GM23338 (cell line): ENCODE data around the gene FGFRL1. TPM values are rescaled to one million over a fixed set of nuclear protein-coding genes. Genes with fewer than 3 reads are reported as not detected.
A peak's percentile ranks its signal among the peaks of the same experiment; 100 is the strongest.

Source experiments
- ATAC-seq: fragments of 200-7000 bp; cut with Tn5 transposase; 3 replicates; pipeline ENCODE4 v1.9.1; 2020
- DNase-seq: peaks from one replicate; pipeline ENCODE4 v3.0.0-alpha.2; 2015; ENCODE audit warnings: low spot score
- H2AFZ ChIP-seq: fragments of 200-600 bp; sonication (generic); 2 replicates; pipeline ENCODE4 v1.8.0; 2016; ENCODE audit warnings: antibody characterized with exemption, mild to moderate bottlenecking, moderate library complexity
- H3F3A ChIP-seq: fragments of 200-600 bp; sonication (generic); replicated peaks from 2 replicates; pipeline ENCODE4 v1.8.0; 2017; ENCODE audit warnings: antibody characterized with exemption, mixed run types, low read depth
- H3K27ac ChIP-seq: fragments of 200-600 bp; sonication (generic); 2 replicates; pipeline ENCODE4 v1.6.1; 2016; ENCODE audit warnings: low read depth
- H3K27me3 ChIP-seq: fragments of 200-600 bp; sonication (generic); 2 replicates; pipeline ENCODE4 v1.8.0; 2016; ENCODE audit warnings: mild to moderate bottlenecking, mixed run types, moderate library complexity; ENCODE audit not compliant: insufficient read depth
- H3K36me3 ChIP-seq: fragments of 200-600 bp; sonication (generic); 2 replicates; pipeline ENCODE4 v1.8.0; 2016; ENCODE audit warnings: mild to moderate bottlenecking; ENCODE audit not compliant: insufficient read depth
- H3K4me1 ChIP-seq: fragments of 200-600 bp; sonication (generic); 2 replicates; pipeline ENCODE4 v1.8.0; 2016; ENCODE audit warnings: mild to moderate bottlenecking, moderate library complexity; ENCODE audit not compliant: insufficient read depth
- H3K4me2 ChIP-seq: fragments of 200-600 bp; sonication (generic); 2 replicates; pipeline ENCODE4 v1.7.1; 2017; ENCODE audit warnings: mixed run types
- H3K4me3 ChIP-seq: fragments of 200-600 bp; sonication (generic); 2 replicates; pipeline ENCODE4 v1.6.1; 2016; ENCODE audit warnings: mixed run types
- H3K79me2 ChIP-seq: fragments of 200-600 bp; sonication (generic); replicated peaks from 2 replicates; pipeline ENCODE4 v1.8.0; 2017; ENCODE audit warnings: mild to moderate bottlenecking; ENCODE audit not compliant: insufficient read depth
- H3K9me2 ChIP-seq: fragments of 200-600 bp; sonication (generic); 2 replicates; pipeline ENCODE4 v1.8.0; 2017; ENCODE audit not compliant: insufficient read depth
- H4K20me1 ChIP-seq: fragments of 200-600 bp; sonication (generic); replicated peaks from 2 replicates; pipeline ENCODE4 v1.8.0; 2017; ENCODE audit warnings: mild to moderate bottlenecking; ENCODE audit not compliant: insufficient read depth
- H3K27ac Mint-ChIP-seq: 2 replicates; pipeline ENCODE4 v1.8.0; 2020; ENCODE audit warnings: inconsistent platforms, mild to moderate bottlenecking, moderate library complexity, mixed read lengths
- H3K27me3 Mint-ChIP-seq: 3 replicates; pipeline ENCODE4 v1.8.0; 2022; ENCODE audit warnings: low read depth, mild to moderate bottlenecking, moderate library complexity, mixed read lengths, inconsistent platforms; ENCODE audit not compliant: insufficient read depth, poor library complexity
- H3K36me3 Mint-ChIP-seq: 3 replicates; pipeline ENCODE4 v1.8.0; 2021; ENCODE audit warnings: low read depth, mild to moderate bottlenecking, inconsistent platforms, moderate library complexity, mixed read lengths
- H3K4me1 Mint-ChIP-seq: 3 replicates; pipeline ENCODE4 v1.8.0; 2020; ENCODE audit warnings: mild to moderate bottlenecking, inconsistent platforms, mixed read lengths
- H3K4me3 Mint-ChIP-seq: 3 replicates; pipeline ENCODE4 v1.8.0; 2021; ENCODE audit warnings: moderate library complexity, mild to moderate bottlenecking, inconsistent platforms, mixed read lengths
- H3K9me3 Mint-ChIP-seq: 3 replicates; pipeline ENCODE4 v1.8.0; 2020; ENCODE audit warnings: moderate library complexity, mild to moderate bottlenecking, inconsistent platforms, mixed read lengths
- CREB1 ChIP-seq: fragments of 250-450 bp; sonication (Bioruptor Pico); IDR thresholded peaks from 2 replicates; pipeline ENCODE4 v1.5.0; 2020; ENCODE audit warnings: low read depth, mild to moderate bottlenecking, moderate library complexity
- ETS1 ChIP-seq: IDR thresholded peaks from 2 replicates; pipeline ENCODE4 v1.6.1; 2016; ENCODE audit warnings: antibody characterized with exemption
- EZH2 ChIP-seq: fragments of 200-600 bp; sonication (generic); IDR thresholded peaks from one replicate; pipeline ENCODE4 v1.8.0; 2017; ENCODE audit warnings: antibody characterized with exemption, mild to moderate bottlenecking, low read depth; ENCODE audit not compliant: unreplicated experiment
- EZH2phosphoT487 ChIP-seq: fragments of 200-600 bp; sonication (generic); IDR thresholded peaks from one replicate; pipeline ENCODE4 v1.8.1; 2018; ENCODE audit warnings: antibody characterized with exemption; ENCODE audit not compliant: unreplicated experiment
- JUNB ChIP-seq: IDR thresholded peaks from one replicate; pipeline ENCODE4 v1.6.1; 2016; ENCODE audit warnings: antibody characterized with exemption; ENCODE audit not compliant: unreplicated experiment
- STAT1 ChIP-seq: IDR thresholded peaks from one replicate; pipeline ENCODE4 v1.6.1; 2016; ENCODE audit warnings: antibody characterized with exemption; ENCODE audit not compliant: unreplicated experiment
- ZNF331 ChIP-seq: fragments of 250-450 bp; sonication (Bioruptor Pico); IDR thresholded peaks from 2 replicates; pipeline ENCODE4 v1.5.0; 2020; ENCODE audit warnings: low read depth, mild to moderate bottlenecking, moderate library complexity
- polyA plus RNA-seq: library from polyadenylated mRNA; unstranded; fragments of >200 nt; fragmentation: Nextera tagmentation; extraction: Ambion mirVana; gene quantifications from 2 replicates; pipeline ENCODE4 v1.2.1, GENCODE V29; 2016
- total RNA-seq: library from RNA; depleted of rRNA; stranded (reverse); fragments of >200 nt; shearing (Covaris generic); gene quantifications from 2 replicates; pipeline ENCODE4 v1.2.3, GENCODE V29; 2014

Gene FGFRL1
- total and polyA plus RNA-seq, 2 experiments from 2014 or later = 7.0 to 35.8 TPM

DNA sequence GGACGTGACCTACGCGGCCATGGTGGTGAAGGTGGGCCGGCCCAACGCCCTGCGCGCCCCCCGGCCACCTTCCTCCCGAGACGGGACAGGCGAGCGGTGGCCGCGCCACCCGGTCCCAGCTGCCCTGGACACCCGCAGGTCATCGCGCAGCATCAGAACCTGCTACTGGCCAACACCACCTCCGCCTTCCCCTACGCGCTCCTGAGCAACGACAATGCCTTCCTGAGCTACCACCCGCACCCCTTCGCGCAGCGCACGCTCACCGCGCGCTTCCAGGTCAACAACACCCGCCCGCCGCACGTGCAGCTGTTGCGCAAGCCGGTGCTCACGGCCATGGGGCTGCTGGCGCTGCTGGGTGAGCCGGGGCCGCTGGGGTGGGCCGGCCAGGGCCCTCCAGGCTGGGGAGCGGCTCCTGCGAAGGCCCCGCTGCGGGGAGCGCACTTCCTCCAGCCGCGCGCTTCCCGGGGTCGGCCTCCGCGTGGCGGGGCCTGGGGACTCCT is 9.2 kb upstream of the FGFRL1 start (continued):
- TF ChIP-seq ZNF331 (CRISPR knock-in tag) = no peak

GRCh38 chr4:1002631-1003251 is 8.7 kb upstream of the FGFRL1 start:
- Mint-ChIP-seq H3K27me3 (peaks cover 74% of the 10 kb centered on the region), H3K27ac (no peak overlapping the region), H3K9me3 (peaks cover 7% of the 10 kb centered on the region; the same call in 2 of the 3 replicates), H3K4me3 (no peak overlapping the region), H3K36me3 (no peaks in the 10 kb centered on the region), H3K4me1 (peaks cover 2% of the 10 kb centered on the region; the same call in 1 of the 3 replicates)
- Histone ChIP-seq H3K36me3 (no peaks in the 10 kb centered on the region), H3K4me2 (peak overlapping the region; percentile 80), H4K20me1 (no peaks in the 10 kb centered on the region; the same call in 1 of the 2 replicates), H3K79me2 (no peaks in the 10 kb centered on the region), H3K4me3 (peak overlapping the region; percentile 57), H3F3A (no peaks in the 10 kb centered on the region), H3K9me2 (no peaks in the 10 kb centered on the region), H3K4me1 (no peaks in the 10 kb centered on the region; the same call in 1 of the 2 replicates), H3K27me3 (peaks cover 96% of the 10 kb centered on the region), H3K27ac (no peak overlapping the region), H2AFZ (peak overlapping the region; percentile 76; the same call in 1 of the 2 replicates)
- ATAC-seq (peak; percentile 26), DNase-seq (peak; percentile 55)
- TF ChIP-seq CREB1 (CRISPR knock-in tag) (peak; percentile 13; the same call in 1 of the 2 replicates), STAT1 (no peak)

GRCh38 chr4:1003271-1004070 is 8.0 kb upstream of the FGFRL1 start:
- DNase-seq = peak; percentile 64
- peak overlapping the region; percentile 57; the same call in 1 of the 2 replicates for H3K4me3 ChIP-seq
- H4K20me1 ChIP-seq = no peaks in the 10 kb centered on the region; the same call in 1 of the 2 replicates

GRCh38 chr4:1004071-1004418 is 7.4 kb upstream of the FGFRL1 start:
- Histone ChIP-seq H3K36me3 (no peaks in the 10 kb centered on the region), H3K4me3 (no peak overlapping the region), H3K79me2 (no peaks in the 10 kb centered on the region), H3K9me2 (no peaks in the 10 kb centered on the region), H2AFZ (no peak overlapping the region; the same call in 1 of the 2 replicates), H4K20me1 (no peaks in the 10 kb centered on the region; the same call in 1 of the 2 replicates), H3K4me1 (0 out of 2 replicates have a peak, but pooled peaks cover 4% of the 10 kb centered on the region), H3K27ac (no peak overlapping the region), H3K4me2 (no peak overlapping the region), H3K27me3 (peaks cover 96% of the 10 kb centered on the region), H3F3A (no peaks in the 10 kb centered on the region)
- DNase-seq (no peak), ATAC-seq (no peak)
- Mint-ChIP-seq H3K4me1 (peaks cover 4% of the 10 kb centered on the region; the same call in 2 of the 3 replicates), H3K36me3 (no peaks in the 10 kb centered on the region), H3K4me3 (peak overlapping the region; percentile 54; the same call in 2 of the 3 replicates), H3K9me3 (peaks cover 8% of the 10 kb centered on the region; the same call in 2 of the 3 replicates), H3K27ac (no peak overlapping the region), H3K27me3 (peaks cover 74% of the 10 kb centered on the region)
- TF ChIP-seq ZNF331 (CRISPR knock-in tag) (no peak), CREB1 (CRISPR knock-in tag) (no peak), EZH2phosphoT487 (no peak), ETS1 (no peak), EZH2 (no peak)

More at GRCh38 chr4:1003271-1004070, 8.0 kb upstream of the FGFRL1 start:
- no peaks in the 10 kb centered on the region for H3K36me3 ChIP-seq
- ATAC-seq = peak; percentile 34
- Mint-ChIP-seq H3K27ac (no peak overlapping the region), H3K27me3 (peaks cover 74% of the 10 kb centered on the region), H3K4me3 (peak overlapping the region; percentile 54), H3K36me3 (no peaks in the 10 kb centered on the region), H3K9me3 (peaks cover 7% of the 10 kb centered on the region; the same call in 2 of the 3 replicates), H3K4me1 (peaks cover 2% of the 10 kb centered on the region; the same call in 1 of the 3 replicates)
- no peaks in the 10 kb centered on the region for H3K9me2 ChIP-seq
- H2AFZ ChIP-seq = peak overlapping the region; percentile 91; the same call in 1 of the 2 replicates
- TF ChIP-seq EZH2 = peak; percentile 41
- TF ChIP-seq ZNF331 (CRISPR knock-in tag) = no peak
- no peak for TF ChIP-seq JUNB
- H3K4me2 ChIP-seq = peak overlapping the region; percentile 80
- H3K27ac ChIP-seq = no peak overlapping the region
- peaks cover 96% of the 10 kb centered on the region for H3K27me3 ChIP-seq
- no peaks in the 10 kb centered on the region for H3F3A ChIP-seq
- H3K4me1 ChIP-seq = no peaks in the 10 kb centered on the region
- H3K79me2 ChIP-seq = no peaks in the 10 kb centered on the region
